Stimulated activated CD8-positive, alpha-beta memory T cell treated with anti-CD3 and anti-CD28 coated beads, Interleukin-15, amount 100 ng/mL, for 4 hours (primary cell): ENCODE results near the gene CDH23.
"Not testable (repeated sequence)": the region's sequence is repeated elsewhere in the genome, so short reads cannot be mapped to it uniquely, and the experiment has no call there.

ENCODE experiments used
- DNase-seq, 2 donors: peaks; one replicate each; pipeline ENCODE4 v3.0.0-alpha.2; 2020; ENCODE audit warnings: low read depth in 2 of 2

The CDH23 gene

DNA sequence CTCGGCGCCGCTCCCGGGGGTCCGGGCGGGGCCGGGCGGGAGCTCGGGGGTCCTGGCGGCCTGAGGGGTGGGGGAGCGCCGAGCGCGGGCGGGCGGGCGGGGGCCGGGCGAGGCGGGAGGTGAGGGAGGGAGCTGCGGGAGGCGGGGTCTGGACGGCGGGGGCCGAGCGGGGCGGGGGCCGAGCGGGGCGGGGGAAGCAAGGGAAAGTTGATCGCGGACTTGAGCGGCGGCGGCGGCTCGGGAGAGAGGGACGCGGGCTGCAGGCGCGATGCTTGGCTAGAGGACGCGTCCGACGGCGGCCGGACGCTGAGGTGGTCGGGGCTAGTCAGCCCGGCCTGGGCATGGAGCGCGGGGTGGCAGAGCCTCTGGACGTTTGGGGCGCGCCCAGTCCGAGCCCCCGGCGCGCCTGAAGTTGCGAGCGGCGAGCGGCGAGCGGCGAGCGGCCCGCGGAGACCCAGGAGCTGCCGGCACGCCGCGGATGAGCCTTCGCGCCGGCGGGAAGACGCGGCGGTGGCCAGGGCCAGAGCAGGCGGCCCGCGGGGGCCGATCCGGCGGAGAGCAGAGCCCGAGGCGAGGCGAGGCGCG lies at the start of gene CDH23:
TSS of gene CDH23 (plus strand) at position 210 of the 585 bp plus-strand sequence. CDS start 42,912 bp downstream, outside the sequence.
- DNase-seq = no peak

DNA sequence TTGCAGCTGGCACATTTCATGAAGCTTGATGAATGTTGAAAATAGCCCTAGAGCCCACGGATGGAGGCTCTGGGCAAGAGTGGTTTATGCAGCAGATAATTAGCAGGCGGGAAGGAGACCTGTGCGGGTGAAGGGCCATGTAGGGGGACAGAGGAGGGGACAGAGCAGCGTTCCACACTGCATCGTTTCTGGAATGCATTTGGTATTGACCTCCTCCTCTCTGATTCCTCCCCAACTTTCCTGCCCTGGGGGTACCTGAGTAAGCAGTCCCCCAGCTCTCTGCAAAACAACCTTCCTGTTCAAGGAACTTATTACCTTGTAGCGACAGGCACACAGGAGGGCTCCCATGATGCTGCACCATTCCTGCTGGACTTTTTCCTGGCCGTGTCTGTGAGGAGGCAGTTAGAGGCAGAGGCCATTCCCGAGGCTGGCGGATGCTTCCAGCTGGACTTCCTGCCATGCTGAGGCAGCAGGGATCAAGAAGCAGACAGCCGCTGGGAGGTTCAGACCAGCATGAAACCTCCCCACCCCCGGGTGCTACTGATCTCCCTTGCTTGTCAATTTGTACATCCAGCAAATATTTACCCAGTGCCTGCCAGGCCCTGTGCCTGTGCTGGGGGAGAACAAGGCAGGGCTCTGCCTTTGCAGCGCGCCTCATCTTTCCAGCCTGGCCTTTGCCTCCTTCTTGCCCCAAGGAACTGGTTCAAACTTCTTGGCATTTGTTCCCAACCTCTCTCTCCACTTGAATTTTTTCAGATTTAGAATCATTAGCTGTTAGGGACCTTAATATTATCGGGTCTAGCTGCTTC lies 48.9 kb upstream of the CDH23 start:
- no peak for DNase-seq

DNA sequence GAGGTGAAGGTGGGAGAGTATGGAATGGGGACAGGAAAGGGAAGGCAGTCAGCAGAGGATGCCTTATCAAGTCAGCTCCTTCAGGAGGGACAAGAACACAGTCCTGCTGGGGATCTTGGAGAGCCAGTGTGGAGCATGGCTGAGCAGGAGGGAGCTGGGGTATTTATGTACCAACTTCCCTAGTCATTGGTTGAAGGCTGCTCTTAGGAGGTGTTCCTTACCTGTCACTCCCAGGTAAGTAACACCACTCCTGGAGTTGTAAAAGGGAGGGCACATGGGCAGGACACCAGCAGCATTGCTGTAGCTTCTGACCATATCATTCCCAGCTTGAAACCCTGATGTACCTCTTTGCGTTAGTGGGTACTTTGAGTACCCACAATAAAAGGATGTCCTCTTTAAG lies 47.9 kb upstream of the CDH23 start:
- DNase-seq = no peak

DNA sequence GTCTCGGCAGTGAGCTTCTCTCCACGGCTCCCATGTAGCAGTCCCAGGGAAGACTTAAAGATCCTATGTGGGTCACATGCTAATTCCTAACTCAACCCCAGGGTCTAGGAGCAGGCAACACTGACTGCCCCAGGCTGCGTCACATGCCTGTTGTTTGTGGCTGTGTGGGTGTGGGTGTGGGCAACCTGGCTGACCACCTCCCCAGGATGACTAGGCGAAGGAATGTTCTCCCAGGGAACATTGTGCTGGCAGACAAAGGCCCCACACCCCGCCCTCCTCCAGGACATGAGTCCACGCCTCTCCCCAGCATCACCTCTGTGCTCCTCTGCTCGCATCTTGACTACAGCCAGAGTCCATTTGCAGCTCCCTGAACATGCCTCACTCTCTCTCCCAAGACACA lies 47.3 kb upstream of the CDH23 start:
- DNase-seq = no peak

DNA sequence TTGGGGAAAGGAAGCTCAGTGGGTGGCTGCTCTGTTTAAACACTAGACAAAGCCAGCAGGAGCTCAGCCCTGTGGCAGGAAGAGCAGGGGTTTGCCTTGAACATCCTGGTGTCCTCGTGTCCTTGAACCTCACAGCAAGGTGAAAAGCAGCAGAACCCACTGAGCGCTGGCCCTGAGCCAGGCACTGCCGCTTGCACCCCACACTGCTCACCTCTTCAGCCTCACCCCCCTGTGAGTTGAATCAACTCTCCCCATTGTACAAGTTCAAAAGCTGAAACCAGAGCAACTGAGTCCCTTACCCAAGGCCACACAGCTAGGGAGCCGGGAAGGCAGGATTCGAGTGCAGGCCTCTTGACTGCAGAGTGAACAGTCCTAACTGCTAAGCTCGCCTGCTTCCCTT lies 45.6 kb upstream of the CDH23 start:
- DNase-seq = no peak

DNA sequence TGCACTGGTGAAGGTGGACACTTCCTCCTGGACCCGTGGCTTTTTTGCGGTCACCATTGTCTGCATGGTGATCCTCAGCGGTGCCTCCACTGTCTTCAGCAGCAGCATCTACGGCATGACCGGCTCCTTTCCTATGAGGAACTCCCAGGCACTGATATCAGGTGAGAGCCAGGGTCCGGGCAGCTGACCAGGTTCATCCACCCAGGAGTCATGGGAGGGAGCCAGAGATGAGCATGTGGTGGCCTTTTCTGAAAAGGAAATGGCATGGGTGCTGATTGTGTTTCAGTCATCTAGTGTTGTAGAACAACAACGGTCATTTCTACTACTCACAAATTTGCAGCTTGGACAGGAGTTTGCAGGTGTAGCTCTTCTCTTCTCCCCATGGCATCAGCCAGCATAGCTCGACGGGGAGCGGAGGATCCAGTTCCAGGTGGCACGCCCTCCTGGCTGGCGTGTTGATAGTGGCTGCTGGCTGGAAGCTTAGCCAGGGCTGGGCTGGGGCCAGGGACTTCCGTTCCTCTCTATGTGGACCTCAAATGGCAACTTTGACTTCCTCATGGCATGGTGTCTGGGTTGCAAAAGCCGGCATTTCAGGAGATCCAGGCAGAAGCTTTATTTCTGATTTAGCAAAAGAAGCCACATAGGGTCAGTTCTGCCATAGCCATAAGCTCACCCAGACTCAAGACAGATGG lies 44.9 kb upstream of the CDH23 start:
- DNase-seq = no peak

DNA sequence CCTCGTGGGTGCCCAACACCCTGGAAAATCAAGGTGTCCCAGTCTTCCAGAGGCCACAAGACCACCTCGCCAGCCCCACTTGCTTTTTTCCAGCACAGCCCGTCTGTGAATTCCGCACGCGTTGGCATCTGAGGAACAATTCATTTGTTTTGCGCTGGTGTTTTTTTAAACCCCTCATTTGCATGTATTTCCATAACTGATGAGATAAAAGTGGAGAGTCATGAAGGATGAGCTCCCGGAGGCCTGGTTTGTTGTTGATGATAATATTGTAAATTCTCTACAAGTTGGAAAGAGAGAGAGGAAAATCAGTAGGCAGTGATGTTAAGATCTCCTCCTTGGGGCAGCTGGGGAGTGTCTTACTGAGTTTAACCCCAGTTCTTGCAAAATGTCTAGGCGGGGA lies 43.1 kb upstream of the CDH23 start:
- no peak for DNase-seq

DNA sequence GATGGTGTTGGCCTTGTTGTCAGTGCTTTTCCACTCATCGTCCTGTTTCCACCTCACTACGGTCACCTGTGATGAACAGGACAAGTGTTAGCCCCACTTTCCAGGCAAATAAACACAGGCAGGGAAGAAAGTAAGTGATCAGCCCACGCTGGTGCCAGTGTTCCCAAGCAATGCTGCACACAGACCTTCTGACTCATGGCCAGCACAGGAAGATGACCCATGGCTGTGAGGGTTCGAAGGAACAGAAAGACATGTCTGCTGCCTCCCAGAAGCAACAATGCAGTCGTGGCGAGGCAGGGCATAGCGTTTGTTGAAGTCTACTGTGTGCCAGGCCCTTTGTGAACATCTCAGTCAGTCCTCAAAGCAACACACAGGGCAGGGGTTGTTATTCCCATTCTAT lies 41.9 kb upstream of the CDH23 start:
- no peak for DNase-seq

DNA sequence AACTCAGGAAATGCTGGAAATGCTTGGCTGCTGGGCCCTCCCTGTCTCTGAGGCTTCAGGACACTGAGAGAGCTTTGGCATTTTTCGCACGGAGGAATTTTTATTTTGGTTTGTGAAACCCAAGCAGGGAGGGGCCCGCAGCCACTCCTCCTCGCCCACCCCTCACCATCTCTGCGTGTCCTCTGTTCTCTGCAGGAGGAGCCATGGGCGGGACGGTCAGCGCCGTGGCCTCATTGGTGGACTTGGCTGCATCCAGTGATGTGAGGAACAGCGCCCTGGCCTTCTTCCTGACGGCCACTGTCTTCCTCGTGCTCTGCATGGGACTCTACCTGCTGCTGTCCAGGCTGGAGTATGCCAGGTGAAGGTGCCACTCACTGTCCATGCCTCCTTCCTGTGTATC lies 40.8 kb upstream of the CDH23 start:
- DNase-seq = no peak

DNA sequence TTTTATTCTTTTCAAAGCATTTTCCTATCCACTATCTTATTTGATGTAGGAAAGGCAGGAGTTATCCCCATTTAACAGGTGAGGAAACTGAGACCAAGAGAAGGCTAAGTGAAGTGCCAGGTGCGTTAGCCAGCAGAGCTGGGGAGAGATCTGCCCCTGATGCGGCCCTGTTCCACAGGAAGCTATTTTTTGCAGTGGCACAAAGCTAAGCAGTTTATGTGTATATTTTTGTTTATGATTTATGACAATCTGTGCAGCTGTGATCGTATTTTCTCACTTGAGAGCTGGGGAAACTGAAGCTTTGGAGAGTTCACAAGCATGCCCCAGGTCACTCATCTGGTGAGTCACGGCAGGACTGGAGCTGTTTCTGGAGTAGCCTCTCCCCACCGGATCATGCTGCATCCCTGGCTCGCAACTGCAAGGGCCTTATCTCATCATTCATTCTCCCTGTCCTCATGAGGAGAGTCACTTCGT lies 38.9 kb upstream of the CDH23 start:
- no peak for DNase-seq

DNA sequence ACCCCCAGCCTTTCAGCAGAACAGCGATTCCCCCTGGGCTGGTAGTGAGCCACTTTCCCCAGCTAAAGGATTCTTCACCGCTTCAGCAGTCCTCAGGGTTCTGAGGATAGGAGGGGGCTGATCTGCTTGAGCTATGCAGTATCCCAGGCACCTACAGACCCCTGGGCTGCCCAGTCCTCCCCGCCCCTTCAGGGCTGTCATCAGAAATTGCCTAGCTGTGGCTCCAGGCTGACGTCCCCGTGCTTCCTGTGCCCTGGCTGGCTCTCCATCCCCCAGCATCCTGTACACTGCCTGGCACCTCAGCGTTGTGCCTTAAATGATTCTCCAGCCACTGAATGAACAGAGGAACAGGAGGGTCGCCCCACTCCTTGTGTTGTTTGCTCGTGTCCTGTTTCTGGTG lies 38.4 kb upstream of the CDH23 start:
- DNase-seq = no peak

DNA sequence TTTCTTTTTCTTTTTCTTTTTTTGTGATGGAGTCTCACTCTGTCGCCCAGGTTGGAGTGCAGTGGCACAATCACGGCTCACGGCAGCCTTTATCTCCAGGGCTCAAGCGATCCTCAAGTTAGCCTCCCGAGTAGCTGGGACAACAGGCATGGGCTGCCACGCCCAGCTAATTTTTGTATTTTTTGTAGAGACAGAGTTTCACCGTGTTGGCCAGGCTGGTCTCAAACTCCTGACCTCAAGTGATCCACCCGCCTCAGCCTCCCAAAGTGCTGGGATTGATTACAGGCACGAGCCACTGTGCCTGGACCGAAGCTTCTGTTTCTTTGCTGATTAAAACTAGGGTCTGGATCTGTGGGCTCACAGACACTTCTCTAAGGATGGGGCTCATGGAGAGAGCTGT lies 37.8 kb upstream of the CDH23 start:
- DNase-seq = not testable (repeated sequence)

DNA sequence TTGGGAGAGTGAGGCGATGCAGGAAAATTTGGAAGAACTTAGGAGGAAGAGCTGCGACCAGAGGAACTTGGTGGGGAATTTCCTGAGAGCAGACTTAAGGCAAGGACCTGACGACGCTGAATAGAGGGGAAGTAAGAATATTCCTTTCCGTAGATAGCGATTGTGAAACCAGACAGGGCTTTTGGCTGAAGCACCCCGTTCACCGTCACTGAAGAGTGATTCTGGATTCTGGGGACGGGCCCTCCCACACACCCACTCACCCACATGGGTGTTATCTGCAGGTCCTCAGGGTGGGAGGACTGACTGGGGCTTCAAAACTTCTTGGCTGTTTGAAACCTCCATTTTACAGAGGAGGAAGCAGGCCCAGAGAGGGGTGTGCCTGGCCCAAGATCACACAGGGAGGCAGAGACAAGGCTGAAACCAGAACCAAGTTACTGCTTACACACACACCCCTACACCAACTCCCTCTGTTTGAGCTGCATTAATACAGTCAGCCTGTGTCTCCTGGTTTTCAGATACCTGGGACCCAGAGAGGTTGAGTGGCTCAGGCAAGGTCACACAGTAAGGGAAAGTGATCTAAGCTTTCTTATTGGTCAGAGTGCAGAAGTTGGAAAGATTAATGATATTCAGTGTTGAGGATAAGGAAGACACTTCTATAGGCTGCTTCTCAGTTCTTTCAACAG lies 37.2 kb upstream of the CDH23 start:
- no peak for DNase-seq

DNA sequence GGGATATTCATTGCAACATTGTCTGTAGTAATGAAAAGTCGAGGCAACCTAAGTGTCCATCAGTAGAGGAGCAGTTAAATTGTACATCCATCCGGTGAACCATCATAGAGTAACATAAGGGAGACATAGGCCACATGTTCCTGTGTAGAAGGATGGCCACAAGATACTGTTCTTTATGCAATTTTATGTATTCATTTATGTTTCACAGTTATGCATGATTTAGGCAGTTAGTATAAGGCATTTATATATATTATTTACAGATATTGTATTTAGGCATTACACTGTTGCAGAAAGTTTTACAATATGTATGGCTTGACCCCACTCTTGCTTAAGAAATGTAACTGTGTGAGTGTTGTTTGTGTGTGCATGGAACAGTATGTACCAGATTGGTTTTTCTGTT lies 36.0 kb upstream of the CDH23 start:
- no peak for DNase-seq

DNA sequence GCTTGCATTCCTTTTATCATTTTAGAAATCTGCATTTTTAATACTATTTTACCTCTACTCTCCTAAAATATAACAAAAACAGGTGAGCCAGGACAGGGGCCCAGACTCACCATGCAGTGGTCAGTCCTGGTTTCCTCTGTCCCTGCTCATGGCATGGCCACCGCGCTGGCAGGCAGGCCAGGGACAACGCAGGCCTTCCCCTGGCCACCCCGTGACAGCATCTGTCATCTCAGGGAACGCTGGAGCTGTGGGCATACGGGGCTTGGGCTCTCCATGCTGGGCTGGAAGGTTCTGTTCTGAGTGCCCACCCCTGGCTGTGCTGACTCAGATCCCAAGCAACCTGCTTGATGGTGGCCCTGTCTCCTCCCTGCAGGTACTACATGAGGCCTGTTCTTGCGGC lies 35.1 kb upstream of the CDH23 start:
- no peak for DNase-seq

DNA sequence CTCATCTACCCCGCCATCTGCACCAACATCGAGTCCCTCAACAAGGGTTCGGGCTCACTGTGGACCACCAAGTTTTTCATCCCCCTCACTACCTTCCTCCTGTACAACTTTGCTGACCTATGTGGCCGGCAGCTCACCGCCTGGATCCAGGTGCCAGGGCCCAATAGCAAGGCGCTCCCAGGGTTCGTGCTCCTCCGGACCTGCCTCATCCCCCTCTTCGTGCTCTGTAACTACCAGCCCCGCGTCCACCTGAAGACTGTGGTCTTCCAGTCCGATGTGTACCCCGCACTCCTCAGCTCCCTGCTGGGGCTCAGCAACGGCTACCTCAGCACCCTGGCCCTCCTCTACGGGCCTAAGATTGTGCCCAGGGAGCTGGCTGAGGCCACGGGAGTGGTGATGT lies 34.6 kb upstream of the CDH23 start:
- no peak for DNase-seq

DNA sequence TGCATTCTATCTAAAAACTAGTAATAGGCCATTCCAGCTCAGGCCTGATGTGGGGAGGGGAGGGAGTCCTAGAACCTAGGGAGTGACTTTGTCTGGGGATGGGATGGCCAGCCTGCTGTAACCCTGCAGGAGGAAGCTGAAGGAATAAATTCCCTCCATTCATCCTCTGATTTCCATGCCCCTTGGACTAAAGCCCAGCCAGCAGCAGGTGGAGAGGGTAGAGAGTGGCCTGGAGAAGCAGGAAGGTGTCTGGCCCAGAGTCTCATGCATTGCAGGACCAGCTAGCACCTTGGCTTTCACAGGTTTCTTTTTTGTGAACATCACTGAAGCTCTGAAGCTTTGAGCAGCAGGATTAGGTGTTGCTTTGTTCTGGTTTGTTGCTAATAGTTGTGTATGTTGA lies 32.8 kb upstream of the CDH23 start:
- no peak for DNase-seq

DNA sequence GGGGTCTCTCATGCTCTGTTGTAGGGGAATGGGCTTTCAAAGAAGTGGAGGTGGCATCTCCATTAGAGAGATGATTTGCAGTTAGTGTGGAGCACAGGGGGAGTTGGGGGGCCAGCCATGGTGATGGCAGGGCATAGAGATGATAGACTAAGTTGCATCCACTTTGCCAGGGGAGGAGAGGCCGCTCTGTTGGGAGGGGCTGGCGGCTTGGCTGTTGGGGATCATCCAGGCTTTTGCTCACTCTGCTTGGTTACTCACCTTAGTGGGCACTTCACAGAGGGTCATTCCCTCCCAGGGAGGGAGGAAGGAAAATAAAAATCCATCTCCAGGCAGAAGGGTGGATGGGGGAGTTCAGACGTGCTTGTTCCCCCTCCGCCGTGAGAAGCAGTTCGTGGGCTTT lies 31.4 kb upstream of the CDH23 start:
- no peak for DNase-seq

DNA sequence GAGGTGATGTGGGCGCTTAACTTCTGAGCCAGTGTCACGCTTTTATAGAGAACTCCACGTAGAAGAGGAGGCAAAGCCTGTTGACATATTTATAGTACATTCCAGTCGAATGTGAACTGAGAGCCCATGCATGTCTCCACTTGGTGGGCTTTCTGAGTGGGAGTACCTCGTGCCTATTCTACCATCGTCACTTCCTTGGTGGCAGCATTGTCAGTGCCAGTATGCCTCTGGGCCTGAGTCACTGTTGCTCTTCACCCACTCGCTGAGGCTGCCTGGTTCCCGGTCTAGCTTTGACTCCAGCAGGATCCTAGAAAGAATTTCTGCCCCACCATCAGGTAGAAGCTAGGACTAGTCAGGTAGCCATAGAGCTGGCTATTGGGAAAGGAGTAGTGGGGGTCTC lies 30.0 kb upstream of the CDH23 start:
- DNase-seq = no peak

DNA sequence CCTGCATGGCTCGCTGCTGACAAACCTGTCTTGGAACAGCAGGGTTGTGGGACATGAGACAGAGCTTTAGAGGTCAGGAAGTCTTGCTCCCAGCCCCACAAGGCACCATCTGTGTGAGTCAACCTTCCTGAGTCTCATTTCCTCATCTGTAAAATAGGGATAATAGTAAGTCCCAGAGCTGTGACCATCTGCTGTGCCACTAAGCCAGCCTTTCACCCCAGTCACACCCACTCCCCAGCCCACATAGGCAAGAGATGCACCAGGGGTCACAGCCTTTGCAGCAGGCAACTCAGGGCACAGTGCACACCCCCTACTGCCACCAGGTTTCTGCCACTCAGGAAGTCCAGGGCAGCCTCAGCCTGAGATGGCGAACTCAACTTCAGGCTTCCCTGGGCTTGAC lies 29.4 kb upstream of the CDH23 start:
- DNase-seq = no peak

DNA sequence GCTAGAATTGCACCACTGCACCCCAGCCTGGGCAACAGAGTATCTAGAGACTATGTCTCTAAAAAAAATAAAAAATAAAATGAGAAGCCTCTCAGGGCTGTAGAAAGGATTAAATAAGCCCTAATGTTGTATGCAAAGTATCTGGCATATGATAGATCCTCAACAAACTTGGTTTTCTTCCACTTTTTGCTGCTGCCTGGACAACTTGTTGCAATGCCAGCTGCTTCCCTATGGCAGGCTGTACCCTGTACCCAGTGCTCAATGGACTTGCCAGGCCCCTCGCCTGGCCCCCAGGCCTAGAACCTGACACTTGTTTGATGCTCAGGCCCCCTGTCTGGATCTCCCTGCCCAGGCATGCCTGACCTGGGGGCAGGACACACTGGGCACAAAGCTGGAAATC lies 28.5 kb upstream of the CDH23 start:
- DNase-seq = no peak

DNA sequence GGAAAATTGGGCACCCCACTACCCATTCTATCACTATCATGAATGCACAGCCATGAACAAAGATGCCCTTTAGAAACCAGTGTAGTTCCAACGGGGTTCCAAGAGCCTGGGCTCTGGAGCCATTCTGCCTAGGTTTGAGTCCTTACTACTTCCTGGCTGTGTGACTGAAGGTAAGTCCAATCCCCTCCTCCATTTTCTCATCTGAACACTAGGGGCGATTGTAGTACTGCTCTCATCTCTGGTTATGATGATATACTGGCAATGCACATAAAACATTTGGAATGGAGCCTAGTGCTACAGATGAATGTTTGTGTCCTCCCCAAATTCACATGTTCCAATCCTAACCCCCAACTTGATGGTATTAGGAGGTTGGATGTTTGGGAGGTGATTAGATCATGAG lies 28.1 kb upstream of the CDH23 start:
- DNase-seq = no peak
